ENCODE results near the gene DIO1.

DNA sequence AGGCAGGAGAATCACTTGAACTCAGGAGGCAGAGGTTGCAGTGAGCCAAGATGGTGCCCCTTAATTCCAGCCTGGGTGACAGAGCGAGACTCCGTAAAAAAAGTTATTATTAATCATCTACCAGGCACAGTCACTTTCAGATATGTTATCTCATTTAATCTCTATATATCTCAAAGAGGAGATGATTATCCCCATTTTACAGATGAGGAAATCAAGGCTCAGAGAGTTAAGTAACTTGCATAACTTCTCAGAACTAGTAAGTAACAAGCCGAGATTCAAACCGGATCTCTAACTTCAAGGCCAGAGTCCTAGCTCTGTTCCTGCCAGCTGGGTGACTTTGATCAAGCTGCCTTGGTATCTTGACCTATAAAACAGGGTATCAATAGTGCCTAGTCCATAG is 17.5 kb downstream of the DIO1 start:
- TF ChIP-seq, protein P1, sequence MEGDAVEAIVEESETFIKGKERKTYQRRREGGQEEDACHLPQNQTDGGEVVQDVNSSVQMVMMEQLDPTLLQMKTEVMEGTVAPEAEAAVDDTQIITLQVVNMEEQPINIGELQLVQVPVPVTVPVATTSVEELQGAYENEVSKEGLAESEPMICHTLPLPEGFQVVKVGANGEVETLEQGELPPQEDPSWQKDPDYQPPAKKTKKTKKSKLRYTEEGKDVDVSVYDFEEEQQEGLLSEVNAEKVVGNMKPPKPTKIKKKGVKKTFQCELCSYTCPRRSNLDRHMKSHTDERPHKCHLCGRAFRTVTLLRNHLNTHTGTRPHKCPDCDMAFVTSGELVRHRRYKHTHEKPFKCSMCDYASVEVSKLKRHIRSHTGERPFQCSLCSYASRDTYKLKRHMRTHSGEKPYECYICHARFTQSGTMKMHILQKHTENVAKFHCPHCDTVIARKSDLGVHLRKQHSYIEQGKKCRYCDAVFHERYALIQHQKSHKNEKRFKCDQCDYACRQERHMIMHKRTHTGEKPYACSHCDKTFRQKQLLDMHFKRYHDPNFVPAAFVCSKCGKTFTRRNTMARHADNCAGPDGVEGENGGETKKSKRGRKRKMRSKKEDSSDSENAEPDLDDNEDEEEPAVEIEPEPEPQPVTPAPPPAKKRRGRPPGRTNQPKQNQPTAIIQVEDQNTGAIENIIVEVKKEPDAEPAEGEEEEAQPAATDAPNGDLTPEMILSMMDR (IDR thresholded peaks at IDR 0.05), result no peak
- TF ChIP-seq POLR2A (IDR thresholded peaks at IDR 0.05), result no peak
